Body of pancreas (tissue), 4 donors: ENCODE results near the gene MYO7B.

Experiments used
- POLR2A ChIP-seq, 3 donors: fragments of 450-650 bp; IDR thresholded peaks; one replicate each; pipeline ENCODE4 v1.6.1; 2016; ENCODE audit warnings: antibody characterized with exemption in 3 of 3, mild to moderate bottlenecking in 2 of 3
- TF ChIP-seq, protein P1 (sequence below), 7 experiments: fragments of 450-650 bp in 4 of 7; fragments of 200-600 bp in 3 of 7; sonication (generic) in 3 of 7; IDR thresholded peaks; one replicate each; pipeline ENCODE4 v1.5.1; 2016 to 2019; ENCODE audit warnings: antibody characterized with exemption in 7 of 7

DNA sequence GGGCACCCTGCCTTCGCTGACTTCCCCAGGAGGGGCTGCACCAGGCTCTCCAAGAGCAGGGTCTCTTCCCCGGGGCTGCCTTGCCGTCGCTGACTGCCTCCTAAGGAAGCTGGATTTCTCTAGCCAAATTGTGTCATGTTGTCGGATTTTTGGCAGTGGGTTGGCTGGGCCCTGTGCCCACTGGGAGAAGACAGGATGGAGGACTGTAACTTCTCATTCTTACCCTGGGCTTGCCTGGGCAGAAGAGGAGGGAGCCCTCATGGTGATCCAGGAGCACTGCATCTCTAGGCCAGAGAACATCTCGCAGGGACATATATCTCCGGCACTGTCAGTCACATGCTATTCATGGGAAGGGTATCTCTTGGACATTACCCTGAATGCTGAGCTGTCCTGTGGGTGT is 6.3 kb downstream of the MYO7B start:
- TF ChIP-seq, protein P1, sequence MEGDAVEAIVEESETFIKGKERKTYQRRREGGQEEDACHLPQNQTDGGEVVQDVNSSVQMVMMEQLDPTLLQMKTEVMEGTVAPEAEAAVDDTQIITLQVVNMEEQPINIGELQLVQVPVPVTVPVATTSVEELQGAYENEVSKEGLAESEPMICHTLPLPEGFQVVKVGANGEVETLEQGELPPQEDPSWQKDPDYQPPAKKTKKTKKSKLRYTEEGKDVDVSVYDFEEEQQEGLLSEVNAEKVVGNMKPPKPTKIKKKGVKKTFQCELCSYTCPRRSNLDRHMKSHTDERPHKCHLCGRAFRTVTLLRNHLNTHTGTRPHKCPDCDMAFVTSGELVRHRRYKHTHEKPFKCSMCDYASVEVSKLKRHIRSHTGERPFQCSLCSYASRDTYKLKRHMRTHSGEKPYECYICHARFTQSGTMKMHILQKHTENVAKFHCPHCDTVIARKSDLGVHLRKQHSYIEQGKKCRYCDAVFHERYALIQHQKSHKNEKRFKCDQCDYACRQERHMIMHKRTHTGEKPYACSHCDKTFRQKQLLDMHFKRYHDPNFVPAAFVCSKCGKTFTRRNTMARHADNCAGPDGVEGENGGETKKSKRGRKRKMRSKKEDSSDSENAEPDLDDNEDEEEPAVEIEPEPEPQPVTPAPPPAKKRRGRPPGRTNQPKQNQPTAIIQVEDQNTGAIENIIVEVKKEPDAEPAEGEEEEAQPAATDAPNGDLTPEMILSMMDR (IDR thresholded peaks at IDR 0.05): no peak
- TF ChIP-seq POLR2A (IDR thresholded peaks at IDR 0.05): no peak
